Erythroblast (primary cell): ENCODE measurements around the gene DROSHA.

ENCODE experiments used
- GATA1 ChIP-seq: IDR thresholded peaks from 2 replicates; pipeline ENCODE4 v1.6.1; 2011; ENCODE audit warnings: low read depth, mild to moderate bottlenecking, control low read depth, low read length, moderate library complexity
- POLR2A ChIP-seq: IDR thresholded peaks from 2 replicates; pipeline ENCODE4 v1.6.1; 2011; ENCODE audit warnings: mild to moderate bottlenecking, low read length

- TF ChIP-seq POLR2A = no peak
- no peak for TF ChIP-seq GATA1
Observed at GRCh38 chr5:31436851-31437250, 95.0 kb downstream of the DROSHA start.
